Stomach smooth muscle (tissue), 2 donors: ENCODE data around the gene LIMA1.
"Not testable (repeated sequence)": the region's sequence is repeated elsewhere in the genome, so short reads cannot be mapped to it uniquely, and the experiment has no call there.

Experiments
- H3K27ac ChIP-seq: one replicate; pipeline ENCODE4 v1.7.0; 2013; ENCODE audit warnings: mild to moderate bottlenecking, low read length, inconsistent platforms
- H3K27me3 ChIP-seq, 2 donors: one replicate each; pipeline ENCODE4 v1.7.0; 2013; ENCODE audit warnings: low read length in 2 of 2; ENCODE audit not compliant: insufficient read depth in 2 of 2, control insufficient read depth in 1 of 2
- H3K36me3 ChIP-seq, 2 donors: one replicate each; pipeline ENCODE4 v1.7.0; 2013; ENCODE audit warnings: low read length in 2 of 2; ENCODE audit not compliant: control insufficient read depth in 2 of 2, insufficient read depth in 2 of 2
- H3K4me1 ChIP-seq: one replicate; pipeline ENCODE4 v1.7.0; 2013; ENCODE audit warnings: low read length; ENCODE audit not compliant: control insufficient read depth, insufficient read depth
- H3K4me3 ChIP-seq, 2 donors: one replicate each; pipeline ENCODE4 v1.7.0; 2013; ENCODE audit warnings: low read length in 2 of 2
- H3K9ac ChIP-seq, 2 donors: one replicate each; pipeline ENCODE4 v1.7.0; 2013; ENCODE audit warnings: low read length in 2 of 2, mild to moderate bottlenecking in 1 of 2
- H3K9me3 ChIP-seq, 2 donors: one replicate each; pipeline ENCODE4 v1.7.0; 2013; ENCODE audit warnings: low read length in 2 of 2; ENCODE audit not compliant: control insufficient read depth in 2 of 2
- donor health status: healthy.
- donor health status: Pancreatic carcinoma.

LIMA1 gene

DNA sequence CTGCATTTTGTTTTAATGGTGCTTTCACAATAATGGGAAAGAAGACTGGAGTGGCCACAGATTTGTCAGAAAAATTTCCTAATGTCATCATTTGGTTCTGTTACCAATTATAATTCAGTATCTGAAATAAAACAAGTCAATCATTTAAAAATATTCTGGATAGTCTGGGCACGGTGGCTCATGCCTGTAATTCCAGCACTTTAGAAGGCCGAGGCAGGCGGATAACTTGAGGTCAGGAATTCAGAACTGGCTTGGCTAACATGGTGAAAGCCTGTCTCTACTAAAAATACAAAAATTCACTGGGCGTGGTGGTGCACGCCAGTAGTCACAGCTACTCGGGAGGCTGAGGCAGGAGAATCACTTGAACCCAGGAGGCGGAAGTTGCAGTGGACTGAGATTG, 4.0 kb upstream of the LIMA1 start:
- H3K36me3 ChIP-seq: no peaks in the 10 kb centered on the region
- H3K4me1 ChIP-seq: peaks cover 9% of the 10 kb centered on the region
- no peak overlapping the region for H3K27ac ChIP-seq
- H3K27me3 ChIP-seq: no peaks in the 10 kb centered on the region
- H3K4me3 ChIP-seq: no peak overlapping the region
- no peaks in the 10 kb centered on the region for H3K9me3 ChIP-seq
- no peak overlapping the region for H3K9ac ChIP-seq

DNA sequence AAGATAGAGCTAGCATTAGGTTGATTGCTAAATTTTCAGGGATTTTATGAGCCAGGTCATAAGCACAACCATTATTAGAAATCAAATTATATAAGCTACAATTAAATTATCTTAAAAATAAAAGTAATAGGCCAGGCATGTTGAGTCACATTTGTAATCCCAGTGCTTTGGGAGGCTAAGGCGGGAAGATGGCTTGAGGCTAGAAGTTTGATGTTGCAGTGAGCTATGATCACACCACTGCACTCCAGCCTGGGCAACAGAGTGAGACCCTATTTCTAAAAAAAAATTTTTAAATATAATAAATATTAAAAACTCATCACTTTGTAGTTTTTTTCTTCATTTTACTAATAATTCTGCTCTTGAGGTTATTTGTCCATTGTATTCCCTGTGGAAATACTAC, 1.9 kb upstream of the LIMA1 start:
- Histone ChIP-seq H3K27ac (no peak overlapping the region), H3K36me3 (no peaks in the 10 kb centered on the region), H3K4me3 (no peak overlapping the region), H3K9me3 (no peaks in the 10 kb centered on the region), H3K9ac (no peak overlapping the region), H3K4me1 (peaks cover 9% of the 10 kb centered on the region), H3K27me3 (no peaks in the 10 kb centered on the region)

DNA sequence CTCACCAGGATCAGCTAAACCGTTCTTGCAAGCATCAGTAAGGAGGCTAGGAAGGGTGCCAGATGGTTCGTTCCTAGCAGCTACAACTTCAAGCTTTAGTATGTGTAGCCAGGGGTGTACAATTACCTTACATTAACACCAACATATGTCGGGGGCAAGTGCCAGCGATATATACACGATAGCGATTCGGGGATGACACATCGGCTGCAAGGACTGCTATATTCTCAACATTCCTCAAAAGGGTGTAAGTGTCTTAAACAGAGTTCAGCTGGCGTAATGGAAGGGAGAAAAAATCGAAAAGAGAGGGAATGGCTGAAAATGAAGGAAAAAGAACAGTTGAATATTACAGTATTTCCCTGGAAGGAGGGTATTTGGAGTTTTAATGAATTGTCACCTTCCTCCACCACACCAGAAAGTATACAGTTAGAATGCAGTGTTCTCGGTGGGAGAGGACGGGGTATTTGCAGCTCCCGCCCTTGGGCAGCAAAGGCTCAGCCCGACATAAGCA, 545 bp downstream of the LIMA1 start:
- Histone ChIP-seq H3K27ac (peak overlapping the region; percentile 76), H3K4me1 (peaks cover 9% of the 10 kb centered on the region), H3K36me3 (no peaks in the 10 kb centered on the region), H3K9ac (peak overlapping the region; percentile 71 to 91), H3K4me3 (peak overlapping the region; percentile 68 to 99), H3K27me3 (no peaks in the 10 kb centered on the region), H3K9me3 (no peaks in the 10 kb centered on the region)

DNA sequence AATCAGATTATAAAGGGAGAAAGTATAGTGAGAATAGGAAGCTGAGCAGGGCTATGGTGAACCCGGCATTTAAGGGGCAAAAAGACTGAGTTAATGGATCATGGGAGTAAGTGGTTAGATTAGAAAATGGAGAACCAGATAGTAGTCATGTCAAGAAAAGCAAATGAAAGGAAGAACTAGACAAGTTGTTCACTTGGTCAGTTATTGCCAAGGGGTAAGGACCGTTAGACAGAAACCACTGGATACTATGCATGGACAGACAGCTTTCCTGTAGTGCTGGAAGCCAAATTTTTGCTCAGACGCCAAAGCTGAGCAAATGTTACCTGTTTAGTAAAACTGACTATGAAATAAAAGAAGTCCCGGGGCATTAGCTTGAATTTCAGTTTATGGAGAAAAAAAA, 3.8 kb downstream of the LIMA1 start:
- peaks cover 9% of the 10 kb centered on the region for H3K4me1 ChIP-seq

DNA sequence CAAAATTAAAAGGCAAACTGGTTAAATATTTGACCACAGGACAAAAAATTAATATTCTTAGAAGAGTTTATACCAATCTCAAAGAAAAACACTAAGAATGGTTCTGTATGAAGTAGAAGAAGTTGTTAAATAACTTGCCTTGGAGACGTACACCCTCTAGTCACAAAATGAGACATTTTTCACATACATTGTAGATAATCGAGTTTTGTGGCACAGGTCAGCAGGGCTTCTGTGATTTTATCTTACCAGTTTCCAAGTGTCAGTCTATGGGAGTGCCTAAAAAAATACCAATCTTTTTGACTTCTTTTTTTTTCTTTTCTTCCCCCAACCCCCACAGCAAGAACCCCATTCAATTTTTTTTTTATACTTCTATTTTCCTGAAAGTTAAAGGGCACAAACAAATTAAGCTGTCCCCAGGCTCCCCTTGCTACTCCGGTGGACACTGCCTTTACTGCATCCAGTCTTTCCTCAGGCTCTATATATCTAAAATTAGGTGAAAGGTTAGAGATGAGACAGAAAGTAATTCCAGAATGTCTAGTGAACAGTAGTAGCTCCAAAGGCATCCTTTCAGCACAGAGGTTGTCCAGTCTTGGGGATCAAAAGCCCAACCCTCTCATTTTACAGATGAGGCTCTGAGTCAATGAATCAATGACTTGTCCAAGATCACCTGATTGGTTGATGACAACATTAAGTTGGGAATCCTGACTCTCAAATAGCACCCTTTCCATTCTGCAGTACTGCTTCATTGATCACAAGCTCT, 6.2 kb downstream of the LIMA1 start:
- Histone ChIP-seq H3K9me3 (no peaks in the 10 kb centered on the region), H3K36me3 (no peaks in the 10 kb centered on the region), H3K9ac (no peak overlapping the region), H3K4me3 (no peak overlapping the region), H3K27me3 (no peaks in the 10 kb centered on the region), H3K4me1 (no peaks in the 10 kb centered on the region), H3K27ac (no peak overlapping the region)

More for the DNA sequence above, 3.8 kb downstream of the LIMA1 start:
- no peaks in the 10 kb centered on the region for H3K9me3 ChIP-seq
- no peak overlapping the region for H3K4me3 ChIP-seq
- no peaks in the 10 kb centered on the region for H3K36me3 ChIP-seq
- H3K9ac ChIP-seq: no peak overlapping the region
- no peaks in the 10 kb centered on the region for H3K27me3 ChIP-seq
- no peak overlapping the region for H3K27ac ChIP-seq

DNA sequence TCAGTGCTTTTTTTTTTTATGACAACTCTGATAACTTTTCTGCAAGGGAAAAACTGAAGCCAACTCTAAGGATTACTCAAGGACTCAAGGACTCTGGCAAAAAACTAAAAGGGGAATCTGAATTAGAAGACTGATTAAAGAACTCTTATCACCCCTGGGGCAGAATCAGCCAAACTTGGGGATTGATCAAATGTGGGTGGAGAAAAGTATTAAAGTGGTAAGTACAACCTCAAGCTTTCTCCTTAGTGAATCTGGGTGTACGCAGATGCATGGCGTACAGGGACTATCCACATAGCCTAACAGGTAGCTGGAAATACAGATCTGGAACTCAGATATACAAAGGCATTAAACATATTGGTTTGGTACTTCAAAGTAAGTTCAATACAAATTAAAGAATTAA, 7.3 kb downstream of the LIMA1 start:
- Histone ChIP-seq H3K4me3 (no peak overlapping the region), H3K9me3 (no peaks in the 10 kb centered on the region), H3K27ac (no peak overlapping the region), H3K9ac (no peak overlapping the region), H3K4me1 (no peaks in the 10 kb centered on the region), H3K36me3 (no peaks in the 10 kb centered on the region), H3K27me3 (no peaks in the 10 kb centered on the region)

DNA sequence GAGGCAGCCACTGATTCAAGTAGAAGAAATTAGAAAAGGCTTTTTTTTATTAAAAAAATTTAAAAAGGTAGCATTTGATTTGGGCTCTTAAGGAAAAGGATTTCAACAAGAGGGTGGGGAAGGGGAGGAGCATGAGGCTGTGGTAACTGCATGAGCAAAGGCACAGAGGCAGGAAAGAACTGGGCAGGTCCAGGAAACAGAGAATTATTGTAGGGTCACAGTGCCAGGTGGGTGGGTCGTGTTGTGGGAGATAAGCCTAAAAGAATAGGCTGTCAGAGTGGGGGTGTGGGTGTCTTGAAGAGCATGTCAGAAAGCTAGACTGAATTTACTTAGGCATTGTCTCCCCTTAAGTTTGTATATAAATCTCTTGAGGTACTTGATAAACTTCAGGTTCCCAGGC, 7.8 kb downstream of the LIMA1 start:
- Histone ChIP-seq H3K4me1 (no peaks in the 10 kb centered on the region), H3K9me3 (no peaks in the 10 kb centered on the region), H3K36me3 (no peaks in the 10 kb centered on the region), H3K9ac (no peak overlapping the region), H3K4me3 (no peak overlapping the region), H3K27ac (no peak overlapping the region), H3K27me3 (no peaks in the 10 kb centered on the region)

DNA sequence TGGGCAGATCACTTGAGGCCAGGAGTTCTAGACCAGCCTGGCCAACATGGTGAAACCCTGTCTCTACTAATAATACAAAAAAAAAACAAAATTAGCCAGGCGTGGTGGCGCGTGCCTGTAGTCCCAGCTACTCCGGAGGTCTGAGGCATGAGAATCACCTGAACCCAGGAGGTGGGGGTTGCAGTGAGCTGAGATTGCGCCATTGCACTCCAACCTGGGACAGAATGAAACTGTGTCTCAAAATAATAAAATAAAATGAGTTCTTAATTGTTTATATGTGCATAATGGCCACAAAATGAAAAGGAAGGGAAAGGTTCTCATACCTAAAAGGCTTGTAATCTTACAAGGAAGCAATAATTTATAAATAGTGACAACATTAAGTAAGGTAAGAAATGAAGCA, 8.2 kb downstream of the LIMA1 start:
- not testable (repeated sequence) for H3K27me3 ChIP-seq, H3K9ac ChIP-seq, H3K4me1 ChIP-seq, H3K27ac ChIP-seq, H3K36me3 ChIP-seq, H3K4me3 ChIP-seq, H3K9me3 ChIP-seq

DNA sequence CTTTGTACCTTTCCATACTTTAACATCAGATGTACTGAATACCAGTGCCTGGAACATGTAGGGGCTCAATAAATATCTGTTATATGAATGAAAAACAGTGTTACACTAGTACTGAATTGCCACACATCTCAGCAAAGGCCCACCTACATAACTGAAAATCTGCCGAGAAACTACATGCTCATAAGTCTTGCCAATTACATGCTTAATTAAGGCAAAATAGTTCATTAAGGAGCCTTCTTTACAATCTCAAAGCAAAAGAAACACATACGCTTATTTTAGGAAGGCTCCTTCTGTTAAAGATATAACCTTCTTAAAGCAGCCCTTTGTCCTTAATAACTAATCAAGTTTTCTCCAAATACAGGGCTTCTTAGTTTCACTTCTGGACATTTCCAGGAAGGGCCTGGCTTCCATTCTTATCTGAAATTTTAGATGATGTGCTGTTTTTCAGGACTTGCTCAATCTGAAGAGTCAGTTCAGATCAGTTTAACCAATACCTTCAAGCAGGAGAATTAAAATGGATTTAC, 11.5 kb downstream of the LIMA1 start:
- Histone ChIP-seq H3K27me3 (no peaks in the 10 kb centered on the region), H3K9ac (peak overlapping the region; percentile 6 to 45), H3K9me3 (no peaks in the 10 kb centered on the region), H3K4me3 (peak overlapping the region in 1 of 2 donors; percentile 41), H3K4me1 (no peaks in the 10 kb centered on the region), H3K27ac (peak overlapping the region; percentile 26), H3K36me3 (no peaks in the 10 kb centered on the region)

DNA sequence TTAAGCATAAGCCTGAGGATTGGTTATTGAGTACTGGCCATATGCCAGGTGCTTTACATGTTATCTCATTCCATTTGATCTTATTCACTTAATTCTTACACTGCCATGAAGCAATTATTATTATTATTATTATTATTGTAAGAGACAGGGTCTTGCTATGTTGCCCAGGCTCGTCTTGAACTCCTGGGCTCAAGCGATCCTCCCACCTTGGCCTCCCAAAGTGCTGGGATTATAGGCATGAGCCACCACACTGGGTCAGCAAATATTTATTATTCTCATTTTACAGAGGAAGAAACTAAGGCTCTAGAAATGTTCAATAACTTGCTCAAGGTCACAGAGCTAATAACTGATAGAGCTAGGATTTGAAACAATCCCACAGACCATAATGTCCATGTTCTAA, 14.8 kb downstream of the LIMA1 start:
- H3K9ac ChIP-seq: no peak overlapping the region
- no peak overlapping the region for H3K27ac ChIP-seq
- no peak overlapping the region for H3K4me3 ChIP-seq
- H3K9me3 ChIP-seq: no peaks in the 10 kb centered on the region
- no peaks in the 10 kb centered on the region for H3K36me3 ChIP-seq
- H3K4me1 ChIP-seq: no peaks in the 10 kb centered on the region
- no peaks in the 10 kb centered on the region for H3K27me3 ChIP-seq

DNA sequence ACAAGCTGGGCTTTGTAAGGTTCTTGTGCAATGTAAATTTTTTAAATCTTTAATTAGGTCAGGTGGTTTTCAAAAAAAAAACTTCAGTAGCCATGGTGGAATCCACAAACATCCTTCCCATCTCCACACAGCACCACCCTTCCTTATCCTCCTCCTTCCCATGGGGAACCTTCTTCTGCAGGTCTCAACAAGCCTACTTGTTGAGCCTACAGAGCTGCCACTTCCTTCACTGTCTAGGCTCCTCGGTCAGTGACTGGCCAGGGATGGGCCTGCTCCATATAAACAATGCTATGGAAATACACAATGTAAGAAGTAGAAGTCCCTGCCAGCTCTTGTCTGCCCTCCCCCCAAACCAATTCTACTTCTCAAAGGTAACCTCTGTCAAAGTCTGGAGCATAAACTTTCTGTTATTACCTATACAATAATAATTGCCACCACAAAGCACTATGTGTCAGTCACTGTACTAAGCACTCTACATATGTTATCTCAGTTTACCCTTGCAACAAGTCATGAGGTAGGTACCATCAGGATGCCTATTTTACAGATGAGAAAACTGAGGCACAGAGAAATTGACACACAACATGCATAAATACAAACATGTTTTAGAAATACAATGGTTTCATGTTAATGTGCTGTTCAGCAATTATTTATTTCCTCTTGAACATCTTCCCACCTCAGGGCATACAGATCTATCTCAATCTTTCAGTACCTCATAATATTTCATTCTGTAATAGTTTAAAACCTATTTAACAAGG, 17.4 kb downstream of the LIMA1 start:
- Histone ChIP-seq H3K27me3 (no peaks in the 10 kb centered on the region), H3K4me3 (no peak overlapping the region), H3K9ac (no peak overlapping the region), H3K36me3 (no peaks in the 10 kb centered on the region), H3K9me3 (no peaks in the 10 kb centered on the region), H3K27ac (no peak overlapping the region), H3K4me1 (no peaks in the 10 kb centered on the region)
